DND-41 (cell line): ENCODE measurements around the gene CRACR2A.

Experiments
- ATAC-seq: fragments of 200-7000 bp; cut with Tn5 transposase; 3 replicates; pipeline ENCODE4 v1.9.1; 2021; ENCODE audit warnings: low read depth; ENCODE audit not compliant: insufficient read depth
- DNase-seq: peaks from one replicate; pipeline ENCODE4 v3.0.0-alpha.2; 2020
- H2AFZ ChIP-seq: 2 replicates; pipeline ENCODE4 v1.6.0; 2012; ENCODE audit warnings: low read depth, low read length
- H3K27ac ChIP-seq: 2 replicates; pipeline ENCODE4 v1.5.1; 2012; ENCODE audit warnings: low read length, inconsistent platforms
- H3K27me3 ChIP-seq: fragments of 200-600 bp; sonication (generic); 2 replicates; pipeline ENCODE4 v1.6.0; 2012; ENCODE audit warnings: low read length, mild to moderate bottlenecking, inconsistent platforms; ENCODE audit not compliant: insufficient read depth, poor library complexity
- H3K36me3 ChIP-seq: 2 replicates; pipeline ENCODE4 v1.5.1; 2012; ENCODE audit warnings: low read length, inconsistent platforms; ENCODE audit not compliant: insufficient read depth
- H3K4me1 ChIP-seq: 2 replicates; pipeline ENCODE4 v1.5.1; 2012; ENCODE audit warnings: mild to moderate bottlenecking, low read length; ENCODE audit not compliant: insufficient read depth
- H3K4me2 ChIP-seq: 2 replicates; pipeline ENCODE4 v1.6.0; 2012; ENCODE audit warnings: mild to moderate bottlenecking, moderate library complexity, low read length, inconsistent platforms; ENCODE audit not compliant: insufficient read depth
- H3K4me3 ChIP-seq, 2 experiments: fragments of 200-600 bp in 1 of 2; shearing (Covaris generic) in 1 of 2; 2 replicates each; pipeline ENCODE4 v1.5.1; 2012 to 2016; ENCODE audit warnings: inconsistent platforms in 2 of 2, low read length in 2 of 2, mild to moderate bottlenecking in 2 of 2, low read depth in 1 of 2, moderate library complexity in 1 of 2
- H3K79me2 ChIP-seq: 2 replicates; pipeline ENCODE4 v1.6.0; 2012; ENCODE audit warnings: low read length, inconsistent platforms; ENCODE audit not compliant: insufficient read depth
- H3K9ac ChIP-seq: 2 replicates; pipeline ENCODE4 v1.6.0; 2012; ENCODE audit warnings: low read depth, mild to moderate bottlenecking, inconsistent platforms, low read length, moderate library complexity
- H3K9me3 ChIP-seq: 2 replicates; pipeline ENCODE4 v1.5.1; 2012; ENCODE audit warnings: low read length, moderate library complexity, mild to moderate bottlenecking, inconsistent platforms; ENCODE audit not compliant: insufficient read depth, severe bottlenecking
- H4K20me1 ChIP-seq: 2 replicates; pipeline ENCODE4 v1.6.0; 2012; ENCODE audit warnings: low read length; ENCODE audit not compliant: insufficient read depth
- EZH2 ChIP-seq: IDR thresholded peaks from 3 replicates; pipeline ENCODE4 v1.6.1; 2012; ENCODE audit warnings: borderline replicate concordance, low read depth, mild to moderate bottlenecking, moderate library complexity, low read length, inconsistent platforms; ENCODE audit not compliant: severe bottlenecking
- TF ChIP-seq, protein P1 (sequence below): IDR thresholded peaks from 2 replicates; pipeline ENCODE4 v1.5.1; 2012; ENCODE audit warnings: borderline replicate concordance, low read length, moderate library complexity, mild to moderate bottlenecking; ENCODE audit not compliant: poor library complexity, severe bottlenecking; ENCODE audit errors: extremely low read depth

The CRACR2A gene

DNA sequence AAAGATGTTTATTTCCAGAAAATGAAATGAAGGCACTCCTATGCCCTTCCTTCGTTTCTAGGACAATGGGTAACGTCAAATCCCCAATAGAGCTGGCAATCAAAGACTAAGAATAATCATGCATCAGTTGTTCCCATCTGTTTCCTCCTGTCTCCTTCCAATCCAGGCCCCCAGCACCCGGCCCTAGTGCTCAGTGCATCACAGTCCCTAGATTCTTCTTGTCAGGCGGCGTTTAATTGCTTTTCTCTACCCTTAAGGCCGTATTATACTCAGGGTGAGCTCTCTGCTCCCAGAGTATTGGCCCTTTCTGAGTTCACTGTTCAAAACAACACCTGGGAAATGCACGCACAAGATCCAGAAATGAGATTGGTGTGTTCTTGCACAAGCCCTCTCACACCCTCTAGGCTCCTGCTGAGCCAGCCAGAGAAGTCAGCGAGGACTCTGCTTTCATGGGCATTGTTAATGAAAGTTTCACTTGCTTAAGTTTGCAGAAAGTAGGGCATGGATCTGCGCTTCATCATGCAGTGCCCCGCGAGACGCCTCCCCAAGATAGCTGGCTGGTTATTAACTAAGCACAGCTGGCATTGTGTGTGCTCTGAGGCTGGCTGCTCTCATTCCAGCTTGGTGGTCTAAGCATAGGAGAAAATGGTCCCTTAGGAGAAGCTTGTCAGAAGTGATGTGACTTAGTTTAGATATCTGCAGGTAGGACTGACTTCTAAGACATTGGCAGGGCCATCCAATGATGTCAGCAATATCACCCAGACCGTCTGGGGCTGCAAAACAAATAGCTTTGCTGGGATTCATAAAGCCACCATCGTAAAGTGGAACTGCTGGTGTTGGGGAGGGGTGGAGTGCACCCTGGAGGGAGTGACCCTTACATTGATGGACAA, 28.7 kb downstream of the CRACR2A start:
- Histone ChIP-seq H3K9ac (no peak overlapping the region), H3K9me3 (peaks cover 33% of the 10 kb centered on the region), H3K4me1 (peaks cover 30% of the 10 kb centered on the region), H3K4me2 (no peak overlapping the region), H3K79me2 (no peaks in the 10 kb centered on the region), H2AFZ (no peak overlapping the region), H3K27me3 (no peaks in the 10 kb centered on the region), H3K4me3 (no peak overlapping the region), H3K27ac (no peak overlapping the region), H4K20me1 (peaks cover 3% of the 10 kb centered on the region; the same call in 1 of the 2 replicates), H3K36me3 (peaks cover 37% of the 10 kb centered on the region)
- no peak for TF ChIP-seq EZH2
- TF ChIP-seq, protein P1, sequence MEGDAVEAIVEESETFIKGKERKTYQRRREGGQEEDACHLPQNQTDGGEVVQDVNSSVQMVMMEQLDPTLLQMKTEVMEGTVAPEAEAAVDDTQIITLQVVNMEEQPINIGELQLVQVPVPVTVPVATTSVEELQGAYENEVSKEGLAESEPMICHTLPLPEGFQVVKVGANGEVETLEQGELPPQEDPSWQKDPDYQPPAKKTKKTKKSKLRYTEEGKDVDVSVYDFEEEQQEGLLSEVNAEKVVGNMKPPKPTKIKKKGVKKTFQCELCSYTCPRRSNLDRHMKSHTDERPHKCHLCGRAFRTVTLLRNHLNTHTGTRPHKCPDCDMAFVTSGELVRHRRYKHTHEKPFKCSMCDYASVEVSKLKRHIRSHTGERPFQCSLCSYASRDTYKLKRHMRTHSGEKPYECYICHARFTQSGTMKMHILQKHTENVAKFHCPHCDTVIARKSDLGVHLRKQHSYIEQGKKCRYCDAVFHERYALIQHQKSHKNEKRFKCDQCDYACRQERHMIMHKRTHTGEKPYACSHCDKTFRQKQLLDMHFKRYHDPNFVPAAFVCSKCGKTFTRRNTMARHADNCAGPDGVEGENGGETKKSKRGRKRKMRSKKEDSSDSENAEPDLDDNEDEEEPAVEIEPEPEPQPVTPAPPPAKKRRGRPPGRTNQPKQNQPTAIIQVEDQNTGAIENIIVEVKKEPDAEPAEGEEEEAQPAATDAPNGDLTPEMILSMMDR = no peak
- DNase-seq = no peak
- no peak for ATAC-seq

DNA sequence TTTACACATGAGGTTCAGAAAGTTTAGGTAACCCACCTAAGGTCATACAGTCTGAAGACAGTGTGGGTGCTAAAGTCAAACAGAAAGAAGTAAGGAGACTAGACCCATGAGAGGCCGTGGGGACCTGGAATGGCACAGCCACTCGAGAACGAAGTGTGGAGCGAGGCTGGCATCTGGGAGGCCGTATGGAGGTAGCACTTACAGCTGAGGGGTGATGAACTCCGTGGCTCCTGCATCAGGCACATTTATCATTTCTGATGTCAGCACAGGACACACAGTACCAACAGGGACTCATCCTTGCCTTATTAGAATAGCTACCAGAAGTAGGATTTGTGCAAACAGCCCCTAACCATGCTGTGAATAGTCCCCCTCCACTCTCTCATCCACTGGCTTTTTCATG, 30.5 kb downstream of the CRACR2A start:
- Histone ChIP-seq H3K9ac (no peak overlapping the region), H4K20me1 (no peaks in the 10 kb centered on the region), H3K9me3 (peaks cover 33% of the 10 kb centered on the region), H3K4me2 (no peak overlapping the region), H2AFZ (no peak overlapping the region), H3K79me2 (no peaks in the 10 kb centered on the region), H3K4me3 (no peak overlapping the region), H3K27ac (no peak overlapping the region), H3K4me1 (peaks cover 12% of the 10 kb centered on the region), H3K36me3 (peaks cover 49% of the 10 kb centered on the region), H3K27me3 (no peaks in the 10 kb centered on the region)
- DNase-seq (no peak), ATAC-seq (no peak)
- TF ChIP-seq EZH2 = no peak

DNA sequence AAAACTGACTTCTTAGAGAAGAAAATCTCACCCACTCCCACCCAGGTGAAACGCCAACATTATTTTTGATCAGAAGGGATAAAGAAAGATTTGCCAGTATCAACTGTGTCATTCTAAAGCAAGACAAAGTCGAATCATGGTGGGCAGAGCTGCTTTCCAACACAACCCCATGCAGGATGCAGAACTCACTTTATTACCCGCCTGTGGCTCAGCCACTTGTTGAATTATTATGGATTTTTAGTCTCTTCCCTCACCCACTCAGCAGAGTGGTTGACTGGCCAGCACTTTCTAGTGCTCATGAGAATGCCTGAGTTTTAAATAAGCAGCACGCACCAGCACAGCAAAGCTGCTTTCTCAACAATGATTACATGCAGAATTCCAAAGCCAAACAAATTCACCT, 32.1 kb downstream of the CRACR2A start:
- Histone ChIP-seq H3K9me3 (peaks cover 33% of the 10 kb centered on the region), H3K4me3 (no peak overlapping the region), H3K4me2 (no peak overlapping the region), H3K27ac (no peak overlapping the region), H4K20me1 (no peaks in the 10 kb centered on the region), H3K36me3 (peaks cover 51% of the 10 kb centered on the region), H3K4me1 (no peaks in the 10 kb centered on the region), H3K9ac (no peak overlapping the region), H3K79me2 (no peaks in the 10 kb centered on the region), H3K27me3 (no peaks in the 10 kb centered on the region), H2AFZ (no peak overlapping the region)
- ATAC-seq = no peak; the same call in 2 of the 3 replicates
- TF ChIP-seq, protein P1 = no peak
- TF ChIP-seq EZH2 = no peak
- no peak for DNase-seq

DNA sequence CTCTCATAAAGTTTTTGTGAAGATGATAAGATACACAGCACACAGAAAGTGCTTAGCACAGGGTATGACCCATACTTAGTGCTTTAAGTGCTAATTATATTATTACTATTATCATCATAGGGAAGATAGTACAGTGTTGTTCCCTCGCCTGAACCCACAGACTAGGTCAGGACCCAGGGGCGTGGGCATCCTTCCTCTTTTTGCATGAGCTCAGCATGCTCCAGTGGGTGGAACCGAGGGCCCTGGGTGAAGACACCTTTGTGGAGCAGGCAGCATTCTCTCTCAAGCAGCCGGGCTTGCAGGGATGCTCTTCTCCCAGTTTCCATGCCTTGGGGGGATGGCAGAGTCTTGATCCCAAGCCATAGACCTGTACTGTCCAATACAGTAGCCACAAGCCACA, 34.8 kb downstream of the CRACR2A start:
- no peak overlapping the region for H3K9ac ChIP-seq
- no peaks in the 10 kb centered on the region for H3K79me2 ChIP-seq
- H3K4me1 ChIP-seq = no peaks in the 10 kb centered on the region
- DNase-seq = no peak
- H3K4me3 ChIP-seq = no peak overlapping the region
- no peaks in the 10 kb centered on the region for H3K27me3 ChIP-seq
- TF ChIP-seq, protein P1 = no peak
- no peak for TF ChIP-seq EZH2
- peaks cover 33% of the 10 kb centered on the region for H3K36me3 ChIP-seq
- no peak overlapping the region for H3K4me2 ChIP-seq
- no peak overlapping the region for H3K27ac ChIP-seq
- no peak for ATAC-seq
- H4K20me1 ChIP-seq = no peaks in the 10 kb centered on the region
- no peak overlapping the region for H2AFZ ChIP-seq
- peaks cover 16% of the 10 kb centered on the region for H3K9me3 ChIP-seq
